GM04504 (cell line): Measurements from ENCODE around the gene ARRDC4.

Experiments
- DNase-seq: peaks from one replicate; pipeline ENCODE4 v3.0.0-alpha.2; 2012; ENCODE audit warnings: low read depth

The ARRDC4 gene

DNA sequence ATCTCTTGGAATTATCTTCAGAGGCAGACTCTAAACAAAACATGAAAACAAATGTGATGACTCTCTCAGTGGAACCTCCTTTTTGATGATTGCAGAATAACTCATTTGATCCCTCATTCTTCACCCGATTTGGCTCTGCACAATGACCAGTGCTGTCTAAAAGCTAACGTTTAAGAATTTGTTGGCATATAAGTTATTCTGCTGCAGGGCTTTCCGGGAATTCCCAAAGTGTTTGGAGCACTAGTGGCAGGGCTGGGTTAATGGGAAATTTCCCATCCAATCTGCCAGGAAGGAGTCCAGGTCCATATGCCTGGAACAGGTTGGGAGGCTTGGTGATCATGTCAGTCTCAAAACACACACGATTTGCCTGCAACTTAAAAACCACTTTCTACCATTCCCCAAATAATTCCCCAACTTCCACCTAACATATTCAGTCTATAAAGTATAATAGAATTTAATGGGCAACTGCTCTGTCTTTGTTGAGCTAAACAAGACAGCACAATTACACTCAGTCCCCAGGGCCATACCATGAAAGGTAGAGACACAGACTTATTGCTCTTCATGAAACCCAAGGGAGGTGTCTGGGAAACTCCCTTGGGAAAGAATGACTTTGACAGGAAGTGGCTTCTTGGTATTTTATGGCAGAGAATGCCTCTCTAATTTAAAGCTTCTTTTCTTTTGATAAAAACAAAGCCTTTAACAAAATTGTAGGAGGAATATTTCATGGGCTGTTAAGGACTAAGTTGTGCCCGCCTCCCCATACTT is 38.0 kb downstream of the ARRDC4 start:
- DNase-seq: no peak

GRCh38 chr15:98000249-98001203 is 40.0 kb downstream of the ARRDC4 start:
- DNase-seq: no peak

- no peak for DNase-seq
Observed at GRCh38 chr15:98001663-98002194, 41.2 kb downstream of the ARRDC4 start.

- DNase-seq: no peak
Observed at GRCh38 chr15:98002419-98002818, 41.9 kb downstream of the ARRDC4 start.

GRCh38 chr15:98002866-98003265 is 42.4 kb downstream of the ARRDC4 start:
- DNase-seq: no peak

DNA sequence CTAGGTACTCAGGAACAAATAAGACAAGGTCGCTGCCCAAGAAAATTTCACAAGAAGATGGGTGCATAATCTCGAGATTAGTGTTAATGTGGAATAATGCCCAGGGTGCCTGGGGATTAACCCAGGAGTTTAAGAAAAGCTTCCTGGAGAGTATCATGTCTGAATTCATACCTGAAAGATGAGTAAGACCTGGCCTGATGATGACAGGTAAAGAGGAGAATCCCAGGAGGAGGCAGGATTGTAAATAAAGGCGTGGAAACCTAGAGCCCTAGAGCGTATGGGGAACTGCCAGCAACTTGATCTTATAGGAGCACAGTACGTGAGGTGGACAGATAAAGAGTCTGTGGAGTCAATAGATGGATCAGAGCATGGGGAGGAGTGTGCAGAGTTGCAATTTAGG is 43.0 kb downstream of the ARRDC4 start:
- no peak for DNase-seq

DNA sequence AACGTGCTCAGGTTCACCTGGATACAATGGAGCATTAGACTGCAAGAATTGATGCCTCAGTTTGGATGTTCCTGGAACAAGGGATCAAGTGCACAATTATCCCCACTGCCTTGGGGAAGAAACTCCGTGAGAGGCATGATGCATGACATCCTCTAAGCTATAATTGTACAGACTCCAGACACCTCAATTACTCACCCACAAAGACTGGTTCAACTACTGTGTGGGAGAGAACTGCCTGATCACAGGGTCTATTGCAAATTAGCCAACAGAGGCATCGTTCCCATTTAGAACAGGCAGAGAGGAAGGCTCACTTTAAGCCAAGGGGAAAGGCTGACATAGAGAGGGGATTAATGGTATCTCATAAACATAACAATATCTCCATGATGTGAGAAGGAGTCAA is 43.5 kb downstream of the ARRDC4 start:
- no peak for DNase-seq

DNA sequence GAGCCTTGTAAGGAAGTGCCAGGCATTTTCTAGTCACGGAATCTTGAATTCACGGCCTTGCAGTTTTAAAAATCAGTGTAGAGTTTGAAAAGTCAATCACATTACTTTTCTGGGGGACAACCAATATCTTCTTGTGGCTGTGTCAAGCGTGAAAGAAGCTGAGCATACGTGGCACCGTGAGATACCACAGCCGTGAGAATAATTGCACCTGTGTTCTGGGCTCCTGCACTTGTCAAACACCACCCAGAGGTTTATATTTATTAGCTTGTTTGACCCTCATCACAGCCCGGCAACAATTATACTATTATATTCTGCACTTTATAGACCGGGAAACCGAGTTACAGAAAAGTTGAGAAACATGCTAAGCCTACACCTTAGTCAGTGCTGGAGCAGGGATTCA is 45.2 kb downstream of the ARRDC4 start:
- no peak for DNase-seq

- DNase-seq: no peak
Observed at GRCh38 chr15:98009169-98009568, 48.7 kb downstream of the ARRDC4 start.

DNA sequence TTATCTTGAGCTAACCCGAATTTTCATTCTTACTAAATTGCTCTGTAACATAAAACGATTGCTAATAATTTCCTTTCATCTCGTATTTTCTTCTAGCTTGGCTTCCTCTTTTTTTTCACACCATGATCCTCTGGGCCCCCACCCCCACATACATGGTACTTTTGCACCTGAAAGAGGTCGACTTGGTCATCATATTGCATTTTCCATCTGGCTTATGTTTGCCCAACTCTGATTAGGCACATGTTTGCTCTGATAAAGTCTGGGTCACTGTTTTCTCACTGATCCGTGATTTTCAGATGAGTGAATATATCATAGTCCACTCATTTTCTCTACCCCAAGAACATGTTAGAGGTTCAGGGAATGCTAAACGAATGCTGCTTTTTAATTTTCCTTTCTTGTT is 49.5 kb downstream of the ARRDC4 start:
- no peak for DNase-seq

DNA sequence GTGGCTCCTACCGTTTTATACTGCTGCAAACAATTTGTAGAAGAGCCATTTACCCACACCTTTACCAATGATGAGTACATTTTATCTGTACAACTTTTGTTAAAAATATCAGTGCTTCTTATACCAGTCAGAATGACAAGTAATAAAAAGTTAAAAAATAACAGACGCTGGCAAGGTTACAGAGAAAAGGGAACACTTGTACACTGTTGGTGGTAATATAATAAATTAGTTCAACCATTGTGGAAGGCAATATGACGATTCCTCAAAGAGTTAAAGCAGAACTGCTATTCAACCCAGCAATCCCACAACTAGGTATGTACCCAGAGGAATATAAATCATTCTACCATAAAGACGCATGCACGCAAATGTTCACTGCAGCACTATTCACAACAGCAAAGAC is 51.9 kb downstream of the ARRDC4 start:
- no peak for DNase-seq

- DNase-seq: no peak
Observed at GRCh38 chr15:98013631-98014030, 53.1 kb downstream of the ARRDC4 start.

DNA sequence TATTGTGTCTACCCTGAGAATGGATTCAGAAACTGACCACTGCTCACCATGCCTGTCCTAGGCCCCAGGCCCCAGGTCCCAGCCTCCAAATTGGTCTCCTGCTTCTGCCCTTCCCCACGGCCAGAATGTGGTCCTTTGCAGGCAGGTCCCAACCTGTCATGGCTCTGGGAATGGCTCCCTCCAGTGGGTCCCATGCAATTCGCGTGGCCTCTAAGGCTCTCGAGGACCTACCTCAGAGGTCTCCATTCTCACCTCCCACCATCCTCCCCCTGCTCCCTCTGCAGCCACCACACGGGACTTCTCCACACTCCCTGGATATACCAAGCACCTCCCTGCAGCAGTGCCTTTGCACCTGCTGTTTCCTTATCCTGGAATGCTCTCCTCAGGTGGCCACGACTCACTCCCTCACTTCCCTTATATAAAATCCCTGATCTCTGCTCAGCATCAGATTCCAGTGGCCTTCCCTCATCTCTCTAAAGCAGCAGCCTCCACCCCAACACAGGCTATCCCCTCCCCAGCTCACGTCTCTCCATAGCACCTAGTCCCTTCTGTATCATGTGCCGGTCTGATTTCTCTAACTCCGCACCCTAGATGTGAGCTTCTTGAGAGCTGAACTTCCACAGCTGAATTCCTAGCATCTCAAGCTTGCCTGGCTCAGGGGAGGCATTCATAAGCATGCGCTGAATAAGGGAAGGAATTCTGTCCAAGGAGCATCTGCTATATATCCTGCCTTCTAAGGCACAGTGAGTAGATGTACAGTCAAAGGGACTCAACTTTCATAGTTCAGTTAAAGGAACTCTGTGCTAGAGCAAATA is 56.9 kb downstream of the ARRDC4 start:
- no peak for DNase-seq

DNA sequence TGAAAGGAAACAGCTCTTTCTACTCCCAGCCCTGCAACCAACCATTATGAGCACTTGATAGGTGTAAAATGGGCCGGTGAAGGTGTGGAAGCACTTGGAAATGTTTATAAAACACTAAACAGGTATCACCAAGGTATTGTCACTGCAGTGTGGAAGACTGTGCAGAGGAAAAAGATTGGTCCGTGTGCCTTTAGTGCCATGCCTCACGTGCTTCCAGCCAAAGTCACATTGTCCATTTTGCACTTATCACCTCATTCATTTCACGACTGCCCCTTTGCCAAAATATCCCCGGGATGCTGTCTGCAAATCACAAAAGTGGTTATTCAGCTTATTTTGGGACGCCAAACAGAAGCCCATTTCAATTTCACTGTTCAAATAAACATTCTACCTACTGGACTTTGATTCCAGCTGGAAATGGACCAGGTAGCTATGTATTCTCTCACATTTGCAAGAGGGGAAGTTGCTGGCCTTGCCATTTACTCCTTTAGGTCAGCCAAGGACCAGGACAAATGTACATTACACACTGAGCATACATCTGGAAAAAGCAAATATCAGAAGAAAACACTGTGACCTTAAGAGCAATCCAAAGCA is 58.4 kb downstream of the ARRDC4 start:
- DNase-seq: no peak
